NB4 (cell line): ENCODE measurements around the gene ANKRD7.

Experiments
- DNase-seq: peaks from one replicate; pipeline ENCODE4 v3.0.0; 2010; ENCODE audit warnings: low read depth
- H3K4me3 ChIP-seq: one replicate; pipeline ENCODE4 v1.5.1; 2011; ENCODE audit warnings: mild to moderate bottlenecking, low read depth, low read length, moderate library complexity
- CTCF ChIP-seq: IDR thresholded peaks from one replicate; pipeline ENCODE4 v1.5.1; 2012; ENCODE audit warnings: low read depth, low read length
- MAX ChIP-seq: IDR thresholded peaks from 2 replicates; pipeline ENCODE4 v1.6.1; 2011; ENCODE audit warnings: low read depth, low read length
- MYC ChIP-seq: IDR thresholded peaks from 2 replicates; pipeline ENCODE4 v1.6.1; 2011; ENCODE audit warnings: low read depth, low read length
- POLR2A ChIP-seq: IDR thresholded peaks from 2 replicates; pipeline ENCODE4 v1.6.1; 2011; ENCODE audit warnings: mild to moderate bottlenecking; ENCODE audit not compliant: insufficient read length; ENCODE audit errors: extremely low read depth

The ANKRD7 gene

GRCh38 chr7:118280319-118281012, 56.0 kb downstream of the ANKRD7 start:
- TF ChIP-seq POLR2A (no peak), CTCF (no peak), MAX (no peak), MYC (no peak)
- no peak overlapping the region for H3K4me3 ChIP-seq
- DNase-seq: peak; percentile 31

- TF ChIP-seq MYC (no peak), MAX (no peak), CTCF (no peak), POLR2A (no peak)
- no peak for DNase-seq
- H3K4me3 ChIP-seq: no peak overlapping the region
Measured at GRCh38 chr7:118281196-118281595, 56.7 kb downstream of the ANKRD7 start.

- peak; percentile 80 for DNase-seq
- no peak overlapping the region for H3K4me3 ChIP-seq
- TF ChIP-seq CTCF (no peak), MYC (no peak), MAX (no peak), POLR2A (no peak)
Measured at GRCh38 chr7:118285358-118285757, 60.9 kb downstream of the ANKRD7 start.

- TF ChIP-seq MAX: no peak
- no peak for TF ChIP-seq MYC
- TF ChIP-seq POLR2A: no peak
- no peak for TF ChIP-seq CTCF
- H3K4me3 ChIP-seq: no peak overlapping the region
- peak; percentile 74 for DNase-seq
Measured at GRCh38 chr7:118286131-118286530, 61.6 kb downstream of the ANKRD7 start.

- TF ChIP-seq CTCF: no peak
- TF ChIP-seq MAX: peak; percentile 18; the same call in 1 of the 2 replicates
- TF ChIP-seq MYC: 0 out of 2 replicates have a peak, but pooled peaks have one; percentile 33
- TF ChIP-seq POLR2A: no peak
- peak; percentile 90 for DNase-seq
- peak overlapping the region; percentile 29 for H3K4me3 ChIP-seq
Measured at GRCh38 chr7:118288098-118288497, 63.6 kb downstream of the ANKRD7 start.
